NCI-H2029 treated with DMSO at 0.1 percent for 48 hours (cell line): Measurements from ENCODE around the gene NDRG4.

Experiments
- DNase-seq: peaks from one replicate; lab custom pipeline; 2025; lab: John Stamatoyannopoulos, UW

Gene NDRG4

DNA sequence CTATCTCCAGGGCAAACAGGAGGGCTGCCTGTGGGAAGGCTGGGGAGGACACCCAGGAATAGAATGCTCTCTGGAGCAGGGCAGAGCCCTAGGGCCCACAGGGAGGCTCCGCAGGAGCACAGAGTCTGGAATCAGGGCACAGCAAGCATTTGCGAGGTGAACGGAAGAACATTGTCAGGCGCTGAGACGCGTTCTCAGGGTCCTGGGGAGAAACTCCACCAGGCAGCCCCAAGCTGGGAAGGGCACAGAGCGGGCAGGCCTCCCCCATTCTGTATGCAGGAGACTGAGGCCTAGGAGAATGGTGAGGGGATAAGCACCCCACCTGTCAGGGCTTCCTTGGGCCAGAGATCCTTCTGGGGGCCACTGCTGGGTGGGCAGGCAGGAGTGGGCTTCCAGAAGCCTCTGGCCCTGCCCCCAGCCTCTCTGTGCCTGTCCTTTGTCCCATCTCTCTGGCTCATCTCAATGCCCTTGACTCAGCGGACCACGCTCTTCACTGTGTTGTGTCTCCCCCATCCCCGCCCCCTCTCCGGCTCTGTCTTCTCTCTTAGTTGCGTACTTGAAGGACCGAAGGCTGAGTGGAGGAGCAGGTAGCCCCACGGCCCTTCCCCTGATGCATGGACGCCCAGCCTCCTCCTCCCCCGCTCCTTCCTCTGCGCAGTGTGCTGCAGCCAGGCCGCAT lies 10.3 kb downstream of the NDRG4 start:
- no peak for DNase-seq

DNA sequence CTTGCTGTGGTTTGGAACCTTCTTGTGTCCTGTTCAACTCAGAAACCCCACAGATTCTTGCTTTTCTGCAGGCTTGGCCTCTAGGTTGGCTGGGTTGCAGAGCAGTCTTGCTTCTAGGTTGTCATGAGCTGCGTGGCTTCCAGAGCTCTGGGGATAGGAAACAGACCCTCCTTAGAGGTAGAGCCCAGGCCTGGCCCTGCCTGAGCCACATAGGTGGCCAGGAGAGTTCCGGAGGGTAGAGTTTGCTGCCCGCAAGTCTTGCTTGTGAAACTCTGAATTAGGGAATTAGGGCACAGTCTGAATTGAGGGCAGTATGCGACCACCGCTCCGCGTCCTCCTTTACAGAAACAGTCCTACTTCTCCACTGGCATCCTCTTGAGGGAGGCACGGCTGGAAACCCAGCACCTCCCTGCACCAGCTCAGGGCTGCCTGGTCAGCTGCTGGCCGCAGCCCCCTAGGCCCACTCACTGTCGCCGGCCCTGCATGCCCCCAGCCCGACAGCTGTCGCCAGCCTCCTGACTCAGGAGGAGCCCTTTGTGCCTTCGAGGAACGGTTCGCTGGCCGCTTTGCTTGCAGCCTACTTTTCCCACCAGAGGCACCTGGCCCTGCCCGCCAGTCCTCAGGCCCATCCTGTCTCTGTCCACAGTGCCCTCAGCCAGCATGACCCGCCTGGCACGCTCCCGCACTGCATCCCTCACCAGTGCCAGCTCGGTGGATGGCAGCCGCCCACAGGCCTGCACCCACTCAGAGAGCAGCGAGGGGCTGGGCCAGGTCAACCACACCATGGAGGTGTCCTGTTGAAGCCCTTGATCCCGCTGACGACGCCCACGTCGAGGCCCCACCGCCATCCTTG lies 11.1 kb downstream of the NDRG4 start:
- no peak for DNase-seq

DNA sequence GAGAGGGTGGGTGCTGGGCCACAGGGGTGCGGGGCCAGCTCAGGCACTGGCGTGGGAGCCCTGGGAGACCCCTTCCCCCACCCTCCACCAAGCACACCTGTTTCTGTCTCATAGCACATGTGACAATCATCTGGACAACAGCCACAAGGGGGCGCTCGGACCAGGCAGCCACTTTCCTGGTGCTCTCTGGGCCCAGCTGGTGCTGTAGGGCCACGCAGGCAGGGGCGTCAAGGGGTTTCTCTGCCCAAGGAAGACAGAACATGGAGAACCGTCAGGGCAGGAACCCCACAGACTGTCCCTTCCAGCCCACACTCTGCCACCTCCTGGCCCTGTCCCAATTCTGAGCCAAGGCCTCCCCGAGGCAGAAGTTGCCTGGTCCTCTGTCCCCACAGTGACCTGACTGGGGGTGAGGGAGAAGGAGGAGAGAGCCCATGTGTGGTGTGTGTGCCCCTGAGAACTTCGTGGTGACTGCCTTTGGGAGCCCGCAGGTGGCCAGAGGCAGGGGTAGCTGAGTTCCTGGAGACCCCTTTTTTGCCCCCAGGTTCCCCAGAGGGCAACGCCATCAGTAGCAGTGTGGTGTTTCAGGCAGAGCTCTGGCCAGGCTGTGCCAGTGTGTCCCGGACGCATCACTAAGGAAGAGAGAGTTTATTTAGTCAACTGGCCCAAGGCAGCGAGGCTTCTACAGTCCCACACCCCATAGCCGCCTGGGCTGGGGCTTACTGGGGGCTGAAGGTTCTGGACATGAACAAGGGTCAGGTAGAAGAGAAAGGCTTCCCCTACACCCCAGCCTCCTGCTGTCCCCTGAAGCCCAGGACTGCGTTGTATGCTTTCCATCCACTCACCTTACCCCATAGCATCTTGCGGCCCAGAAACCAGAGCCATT lies 12.2 kb downstream of the NDRG4 start:
- DNase-seq: no peak

DNA sequence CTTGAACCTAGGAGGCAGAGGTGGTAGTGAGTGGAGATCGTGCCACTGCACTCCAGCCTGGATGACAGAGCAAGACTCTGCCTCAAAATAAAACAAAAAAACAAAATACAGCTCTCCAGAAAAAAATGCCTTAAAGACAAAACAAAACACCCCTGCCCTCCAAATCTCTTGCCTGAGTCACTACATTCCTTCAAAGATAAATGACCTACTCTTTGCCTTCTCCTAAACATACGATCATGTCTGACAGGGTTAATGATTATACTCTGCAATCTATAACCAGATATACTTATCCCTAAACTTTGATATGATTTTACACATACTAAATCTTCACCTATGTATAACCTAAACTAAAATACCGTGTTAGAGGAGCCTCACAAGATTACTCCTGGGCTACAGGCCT lies 13.9 kb downstream of the NDRG4 start:
- no peak for DNase-seq

DNA sequence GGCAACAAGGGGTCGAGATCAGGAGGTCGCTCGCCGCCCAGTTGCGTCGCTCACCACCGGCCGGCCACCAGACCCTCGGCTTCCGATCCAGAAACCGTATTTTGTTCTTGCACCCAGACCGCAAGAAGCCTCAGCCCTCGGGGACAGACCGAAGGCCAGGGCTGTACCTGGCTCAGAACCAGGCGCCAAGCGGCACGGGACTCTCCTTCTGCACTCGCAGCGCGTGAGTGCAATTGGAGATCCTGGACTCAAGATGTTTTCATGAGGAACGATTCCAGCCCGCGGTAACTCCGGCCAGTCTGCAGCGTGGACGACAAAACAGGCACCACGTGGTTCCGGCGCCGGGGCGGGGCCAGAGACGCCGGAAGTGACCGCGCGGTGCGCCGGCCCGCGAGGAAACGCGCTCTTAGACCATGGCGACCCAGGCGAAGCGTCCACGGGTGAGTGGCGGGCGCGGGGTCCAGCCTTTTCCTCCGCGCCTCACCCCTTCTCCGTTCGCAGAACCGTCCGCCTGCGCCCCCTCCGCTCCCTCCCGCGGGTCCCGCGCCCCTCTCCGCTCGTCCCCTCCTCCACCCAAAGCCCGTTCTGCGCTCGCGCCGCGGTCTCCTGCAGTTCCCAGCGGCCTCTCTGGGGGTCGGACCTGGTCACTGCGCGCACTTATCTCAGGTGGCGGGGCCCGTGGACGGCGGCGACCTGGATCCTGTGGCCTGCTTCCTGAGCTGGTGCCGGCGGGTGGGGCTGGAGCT lies 15.4 kb downstream of the NDRG4 start, which contains the start of gene SETD6:
SETD6 (plus strand) TSS at position 393 of the 746 bp plus-strand sequence; CDS start at position 414, 21 bp downstream.
- no peak for DNase-seq

DNA sequence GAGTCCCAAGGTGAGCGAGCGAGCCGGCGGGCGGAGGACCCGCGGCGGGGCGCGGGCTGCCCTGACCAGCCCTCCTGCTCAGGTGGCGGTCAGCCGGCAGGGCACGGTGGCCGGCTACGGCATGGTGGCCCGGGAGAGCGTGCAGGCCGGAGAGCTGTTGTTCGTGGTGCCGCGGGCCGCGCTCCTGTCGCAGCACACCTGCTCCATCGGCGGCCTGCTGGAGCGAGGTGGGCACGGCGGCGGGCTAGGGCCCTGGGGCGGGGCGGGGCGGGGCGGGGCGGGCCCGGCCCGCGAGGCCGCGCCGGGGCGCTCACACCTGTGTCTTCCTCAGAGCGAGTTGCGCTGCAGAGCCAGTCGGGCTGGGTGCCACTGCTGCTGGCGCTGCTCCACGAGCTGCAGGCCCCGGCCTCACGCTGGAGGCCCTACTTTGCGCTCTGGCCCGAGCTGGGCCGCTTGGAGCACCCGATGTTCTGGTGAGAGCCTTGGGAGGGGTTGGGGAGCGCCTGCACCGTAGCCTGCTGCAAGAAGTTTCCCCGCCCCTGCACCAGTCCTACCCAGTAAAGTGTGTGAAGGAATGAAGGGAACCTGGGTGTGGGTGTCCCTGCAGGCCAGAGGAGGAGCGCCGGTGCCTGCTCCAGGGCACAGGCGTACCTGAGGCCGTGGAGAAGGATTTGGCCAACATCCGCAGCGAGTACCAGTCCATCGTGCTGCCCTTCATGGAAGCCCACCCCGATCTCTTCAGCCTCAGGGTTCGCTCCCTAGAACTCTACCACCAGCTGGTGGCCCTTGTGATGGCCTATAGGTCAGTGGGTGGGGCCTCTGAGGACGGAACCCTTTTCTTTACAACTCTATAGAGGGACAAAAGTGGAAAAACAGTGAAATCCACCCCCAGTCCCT lies 16.2 kb downstream of the NDRG4 start:
- DNase-seq: no peak

DNA sequence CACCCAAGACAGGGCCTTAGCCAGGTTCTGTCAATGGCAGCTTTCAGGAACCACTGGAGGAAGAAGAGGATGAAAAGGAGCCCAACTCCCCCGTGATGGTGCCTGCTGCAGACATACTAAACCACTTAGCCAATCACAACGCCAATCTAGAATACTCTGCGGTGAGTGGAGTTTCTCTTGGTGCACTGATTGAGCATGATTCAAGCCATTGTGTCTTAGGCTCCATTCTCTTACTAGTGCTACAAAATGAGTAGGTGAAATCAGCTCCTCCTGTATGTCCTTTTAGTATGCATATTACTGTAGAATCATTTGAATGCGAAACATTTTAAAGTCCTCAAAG lies 16.8 kb downstream of the NDRG4 start:
- no peak for DNase-seq

DNA sequence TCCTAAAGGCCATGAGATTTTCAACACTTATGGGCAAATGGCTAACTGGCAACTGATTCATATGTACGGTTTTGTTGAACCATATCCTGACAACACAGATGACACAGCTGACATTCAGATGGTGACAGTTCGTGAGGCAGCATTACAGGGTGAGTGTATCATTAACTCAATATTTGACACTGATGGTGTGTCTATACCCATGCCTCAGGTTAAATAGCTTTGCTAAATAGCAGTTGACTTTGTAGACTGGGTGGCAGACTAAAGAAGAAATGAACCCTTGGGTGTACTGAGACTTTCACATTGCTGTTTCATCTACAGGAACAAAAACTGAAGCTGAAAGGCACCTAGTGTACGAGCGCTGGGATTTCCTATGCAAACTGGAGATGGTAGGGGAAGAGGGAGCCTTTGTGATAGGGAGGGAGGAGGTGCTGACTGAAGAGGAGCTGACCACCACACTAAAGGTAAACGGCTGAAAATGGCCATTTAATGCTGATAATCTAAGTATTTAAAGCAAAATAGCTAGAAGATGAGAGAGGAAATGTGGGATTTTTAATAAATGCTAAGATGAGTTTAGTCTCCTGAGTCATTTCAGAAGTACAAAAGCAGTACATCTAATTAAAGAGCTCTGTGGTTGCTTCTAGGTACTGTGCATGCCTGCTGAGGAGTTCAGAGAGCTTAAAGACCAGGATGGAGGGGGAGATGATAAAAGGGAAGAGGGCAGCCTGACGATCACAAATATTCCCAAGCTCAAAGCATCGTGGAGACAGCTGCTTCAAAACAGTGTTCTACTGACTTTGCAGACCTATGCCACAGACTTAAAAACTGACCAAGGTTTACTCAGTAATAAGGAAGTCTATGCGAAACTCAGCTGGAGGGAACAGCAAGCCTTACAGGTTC lies 18.4 kb downstream of the NDRG4 start:
- DNase-seq: no peak

DNA sequence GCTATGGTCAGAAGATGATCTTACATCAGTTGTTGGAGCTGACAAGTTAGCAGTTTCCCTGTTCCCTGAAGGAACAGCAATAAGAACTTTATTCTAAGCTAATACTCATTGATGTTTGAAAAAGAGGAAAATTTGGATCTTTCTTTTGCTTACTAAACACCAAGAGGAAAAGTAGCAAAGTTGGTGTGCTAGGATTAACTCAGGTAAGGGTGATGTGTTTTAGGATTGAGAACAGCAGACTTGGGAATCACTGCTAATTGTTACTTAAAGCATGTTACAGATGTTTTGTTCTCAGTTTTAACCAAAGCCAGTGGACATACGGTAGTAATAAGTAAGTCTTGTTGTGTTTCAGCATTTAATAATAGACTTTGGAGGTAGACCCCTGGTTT lies 19.0 kb downstream of the NDRG4 start:
- no peak for DNase-seq

DNA sequence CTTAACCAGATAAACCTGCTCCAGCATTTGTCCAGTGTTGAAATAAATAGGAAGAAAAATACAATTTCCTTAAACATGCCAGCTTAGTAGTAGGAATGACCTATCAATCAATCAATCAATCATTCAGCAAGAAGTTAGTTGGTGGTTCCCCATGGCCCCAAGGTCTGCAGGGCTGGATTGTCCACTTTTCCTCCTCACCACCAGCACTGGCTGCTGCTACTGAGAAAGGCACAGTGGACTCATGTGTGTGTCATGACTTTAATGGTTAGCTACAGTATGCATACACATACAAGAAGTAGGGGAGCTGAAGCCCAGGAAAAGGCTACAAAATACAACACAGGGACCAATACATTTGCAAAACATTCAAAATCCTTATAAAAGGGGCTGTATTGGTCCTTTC lies 19.8 kb downstream of the NDRG4 start:
- no peak for DNase-seq

DNA sequence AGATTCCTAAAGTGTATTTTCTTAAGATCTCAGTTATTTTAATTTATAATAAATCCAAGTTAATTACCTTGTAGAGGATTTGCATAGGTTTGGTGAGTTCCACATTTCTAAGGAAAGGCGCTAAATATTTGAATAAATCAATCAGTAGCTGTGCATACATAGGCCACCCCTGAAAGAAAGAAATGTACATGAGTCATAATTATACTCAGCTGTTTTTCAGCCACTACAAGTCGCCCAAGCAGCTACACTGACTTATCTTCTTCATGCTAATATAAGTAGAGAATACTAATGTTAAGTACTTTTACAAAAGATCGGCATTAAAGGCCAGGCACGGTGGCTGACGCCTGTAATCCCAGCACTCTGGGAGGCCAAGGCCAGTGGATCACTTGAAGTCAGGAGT lies 30.2 kb downstream of the NDRG4 start:
- no peak for DNase-seq

DNA sequence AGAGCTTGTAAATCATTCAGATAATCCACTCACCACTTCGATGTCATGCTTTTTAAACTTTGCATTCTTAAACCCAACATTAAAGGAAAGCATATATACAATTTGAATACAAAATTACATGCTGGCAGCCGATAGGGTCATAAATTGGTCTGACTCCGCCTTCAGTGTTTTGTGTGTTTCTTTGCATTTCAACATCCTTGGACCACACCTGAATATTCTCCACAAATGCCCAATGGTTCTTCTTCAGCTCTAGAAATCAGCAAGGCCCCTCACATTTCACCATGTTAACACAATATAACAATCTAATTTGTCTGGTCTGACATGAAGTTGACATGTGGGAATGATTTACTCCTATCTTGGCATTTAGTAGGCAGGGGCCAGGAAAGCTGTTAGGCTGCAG lies 32.5 kb downstream of the NDRG4 start:
- DNase-seq: no peak

DNA sequence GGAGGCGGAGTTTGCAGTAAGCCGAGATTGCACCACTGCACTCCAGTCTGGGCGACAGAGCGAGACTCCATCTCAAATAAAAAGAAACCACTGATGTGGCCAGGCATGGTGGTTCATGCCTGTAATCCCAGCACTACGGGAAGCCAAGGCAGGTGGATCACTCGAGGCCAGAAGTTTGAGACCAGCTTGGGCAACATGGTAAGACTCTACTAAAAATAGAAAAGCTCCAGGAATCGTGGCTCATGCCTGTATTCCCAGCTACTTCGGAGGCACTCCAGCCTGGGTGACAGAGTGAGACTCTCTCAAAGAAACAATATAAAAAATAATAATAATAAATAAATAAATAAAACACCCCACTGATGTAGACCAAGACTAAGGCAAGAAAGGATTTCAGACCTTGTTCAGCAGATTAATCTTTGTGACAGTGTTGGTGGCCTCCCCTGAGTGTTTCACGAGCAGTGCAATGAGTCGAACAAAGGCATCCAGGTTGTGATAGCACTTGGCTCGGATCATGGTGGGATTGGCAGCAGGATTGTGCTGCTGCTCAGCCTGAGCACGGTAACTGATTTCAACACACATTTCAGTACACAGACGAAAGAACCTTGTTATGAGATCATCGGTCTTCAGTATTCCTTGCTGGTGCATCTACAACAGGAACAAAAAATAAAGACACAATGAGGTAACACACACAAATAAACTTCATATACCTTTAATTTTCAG lies 34.0 kb downstream of the NDRG4 start:
- no peak for DNase-seq

DNA sequence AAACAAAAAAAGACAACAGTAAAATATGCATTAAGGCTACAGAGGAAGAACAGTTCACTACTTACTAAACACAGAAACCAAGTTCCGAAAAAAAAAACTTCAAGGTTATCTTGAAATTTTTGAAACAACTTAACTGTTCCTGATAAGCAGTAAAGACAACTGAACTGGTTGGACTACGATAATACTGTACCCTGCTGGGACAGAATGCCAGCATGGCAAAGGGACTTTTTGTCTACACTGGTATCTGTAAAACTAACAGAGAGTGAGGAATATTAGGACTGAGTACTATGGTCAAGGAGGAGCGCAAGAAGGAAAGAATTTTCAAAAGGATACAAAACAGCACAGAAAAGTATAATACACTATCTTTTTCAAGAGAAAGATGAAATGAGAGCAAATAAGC lies 35.2 kb downstream of the NDRG4 start:
- no peak for DNase-seq

DNA sequence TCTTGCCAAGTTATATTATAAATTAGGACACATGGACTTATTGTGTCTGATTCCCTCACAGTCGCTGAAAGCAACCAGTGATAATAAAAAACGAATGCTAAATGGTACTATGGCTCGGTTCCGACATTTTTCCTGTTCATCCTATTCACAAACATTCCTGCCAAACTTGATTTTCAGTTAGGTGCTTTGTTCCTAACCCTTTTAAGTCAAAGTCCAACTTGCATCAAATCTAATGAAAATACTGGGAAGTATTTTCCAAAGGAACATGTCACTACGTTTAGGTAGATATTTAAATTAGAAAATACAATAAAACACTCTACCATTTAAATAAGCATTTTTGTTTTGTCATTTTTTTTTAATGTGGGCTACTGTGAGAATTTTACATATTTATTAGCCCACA lies 36.3 kb downstream of the NDRG4 start:
- no peak for DNase-seq

DNA sequence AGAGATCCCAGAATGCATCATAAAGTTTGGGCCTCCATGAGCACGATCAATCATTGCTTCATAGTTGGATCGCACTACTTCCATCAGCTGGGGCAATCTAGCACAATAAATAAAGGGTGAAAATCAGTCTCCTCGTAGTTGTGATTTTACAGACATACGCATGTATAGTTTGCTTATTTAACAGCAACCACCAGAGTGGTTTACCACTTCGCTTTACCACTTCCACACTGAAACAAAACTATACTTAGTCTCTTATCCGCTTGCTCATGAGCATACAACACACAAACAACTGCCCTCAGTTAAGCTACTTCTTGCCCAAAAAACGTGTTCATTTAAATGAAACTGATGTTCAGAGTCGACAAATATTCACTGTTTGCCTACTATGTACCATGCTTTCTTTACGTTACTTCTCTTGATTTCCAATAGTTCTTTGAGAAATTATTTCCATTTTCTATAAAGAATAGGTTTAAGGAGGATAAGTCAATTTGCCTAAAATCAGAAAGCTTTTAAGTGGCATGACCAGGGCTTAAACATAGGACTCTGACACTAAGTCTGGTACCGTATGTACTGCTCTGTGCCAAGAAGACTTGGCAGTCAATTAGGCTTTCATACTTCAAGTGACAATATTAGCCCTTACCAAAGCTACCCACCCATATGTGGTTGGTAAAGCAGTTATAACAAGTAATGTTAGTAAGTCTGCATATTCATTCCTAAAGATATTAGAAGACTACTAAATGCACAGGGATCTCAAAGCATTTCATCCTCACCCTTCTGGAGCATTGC lies 37.4 kb downstream of the NDRG4 start:
- DNase-seq: no peak

DNA sequence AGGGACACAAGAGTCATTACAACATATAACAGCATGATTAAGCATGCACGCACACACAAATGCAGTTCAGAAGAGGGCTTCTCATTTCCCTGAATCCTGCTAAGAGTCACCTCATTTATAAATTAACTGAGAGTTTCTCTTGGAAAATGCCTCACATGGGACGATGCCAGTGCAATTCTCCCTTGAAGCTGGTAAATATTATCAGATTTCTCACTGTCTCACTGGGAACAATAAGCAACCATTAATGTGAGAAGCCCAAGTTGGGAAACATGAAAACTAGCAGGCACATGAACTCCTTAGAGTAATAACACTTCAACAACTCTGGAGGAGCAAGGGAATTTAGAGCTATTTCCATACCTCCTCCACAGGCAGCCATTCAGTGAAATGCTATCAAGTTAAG lies 41.8 kb downstream of the NDRG4 start:
- DNase-seq: no peak

DNA sequence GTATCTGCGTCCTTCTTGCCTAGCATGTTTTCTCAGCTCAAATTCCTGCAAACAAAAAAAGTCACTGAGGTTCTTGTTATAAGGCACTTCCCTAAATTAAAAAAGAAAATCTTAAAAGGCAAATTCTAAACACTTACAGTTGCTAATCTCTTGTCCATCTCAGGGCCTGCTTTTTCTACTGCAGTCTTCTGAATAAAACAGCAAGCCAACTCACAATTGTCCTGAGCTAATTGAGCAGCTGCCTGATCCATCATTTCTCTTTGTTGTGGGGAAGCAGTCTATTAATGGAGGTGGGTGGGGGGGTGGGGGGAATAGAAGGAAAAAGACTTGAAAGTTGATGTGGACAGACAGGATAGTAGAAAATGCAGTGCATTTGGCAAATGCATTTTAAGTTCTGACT lies 42.3 kb downstream of the NDRG4 start:
- no peak for DNase-seq
